SK-N-SH (cell line): ENCODE results near the gene KRT33A. TPM values are rescaled to one million over a fixed set of nuclear protein-coding genes. Genes with fewer than 3 reads are reported as not detected.

Source experiments
- CTCF ChIA-PET: fragments of 300-600, 350-600 bp; formaldehyde crosslinking; extraction: SDS; loops from one replicate; lab custom pipeline; 2021; lab: Yijun Ruan, JAX
- POLR2A ChIA-PET: fragments of 350-600 bp; sonication (Branson Sonifier 250); formaldehyde crosslinking; extraction: SDS; loops from one replicate; lab custom pipeline; 2020; ENCODE audit warnings: antibody characterized with exemption, inconsistent platforms; lab: Yijun Ruan, JAX
- DNase-seq: peaks from one replicate; pipeline ENCODE4 v3.0.0; 2012
- H2AFZ ChIP-seq: fragments of 200-600 bp; sonication (generic); 2 replicates; pipeline ENCODE4 v1.8.1; 2016; ENCODE audit warnings: antibody characterized with exemption, mild to moderate bottlenecking, low read depth
- H3F3A ChIP-seq: fragments of 200-600 bp; sonication (generic); replicated peaks from 2 replicates; pipeline ENCODE3; 2016; ENCODE audit warnings: antibody characterized with exemption, mild to moderate bottlenecking; ENCODE audit not compliant: insufficient read depth
- H3K27ac ChIP-seq, 2 experiments: fragments of 200-500 bp in 1 of 2; fragments of 200-600 bp in 1 of 2; sonication (Bioruptor generic) in 1 of 2; sonication (generic), shearing (Covaris generic) in 1 of 2; 2 replicates each; pipeline versions ENCODE4 v1.5.1 to v1.6.1; 2014 to 2016; ENCODE audit warnings: low read depth in 2 of 2, inconsistent platforms in 1 of 2, low read length in 1 of 2, mild to moderate bottlenecking in 1 of 2, mixed read lengths in 1 of 2
- H3K27me3 ChIP-seq: fragments of 200-600 bp; sonication (generic), shearing (Covaris generic); 2 replicates; pipeline ENCODE4 v1.6.1; 2016; ENCODE audit warnings: mixed run types; ENCODE audit not compliant: insufficient read depth
- H3K36me3 ChIP-seq, 2 experiments: fragments of 200-500 bp in 1 of 2; fragments of 200-600 bp in 1 of 2; sonication (Bioruptor generic) in 1 of 2; sonication (generic) in 1 of 2; replicated peaks in 1 of 2; 2 replicates each; pipeline versions ENCODE3 to v1.5.1; 2014 to 2016; ENCODE audit warnings: low read length in 1 of 2, mild to moderate bottlenecking in 1 of 2; ENCODE audit not compliant: insufficient read depth in 2 of 2, control insufficient read depth in 1 of 2
- H3K4me1 ChIP-seq, 2 experiments: fragments of 200-500 bp in 1 of 2; fragments of 200-600 bp in 1 of 2; sonication (Bioruptor generic) in 1 of 2; sonication (generic), shearing (Covaris generic) in 1 of 2; 2 replicates each; pipeline versions ENCODE4 v1.5.1 to v1.6.1; 2014 to 2016; ENCODE audit warnings: low read depth in 1 of 2, low read length in 1 of 2, mixed run types in 1 of 2; ENCODE audit not compliant: insufficient read depth in 2 of 2, control insufficient read depth in 1 of 2
- H3K4me2 ChIP-seq: fragments of 200-600 bp; sonication (generic), shearing (Covaris generic); 2 replicates; pipeline ENCODE4 v1.6.1; 2017; ENCODE audit warnings: mixed run types
- H3K4me3 ChIP-seq, 2 experiments: fragments of 200-500 bp in 1 of 2; fragments of 200-600 bp in 1 of 2; sonication (Bioruptor generic) in 1 of 2; sonication (generic), shearing (Covaris generic) in 1 of 2; 2 replicates each; pipeline versions ENCODE4 v1.5.1 to v1.8.1; 2014 to 2016; ENCODE audit warnings: low read depth in 2 of 2, inconsistent platforms in 1 of 2, low read length in 1 of 2, mild to moderate bottlenecking in 1 of 2, mixed read lengths in 1 of 2, moderate library complexity in 1 of 2
- H3K79me2 ChIP-seq: fragments of 200-600 bp; sonication (generic); 2 replicates; pipeline ENCODE4 v1.8.1; 2017; ENCODE audit warnings: mild to moderate bottlenecking; ENCODE audit not compliant: insufficient read depth
- H3K9ac ChIP-seq: fragments of 200-600 bp; sonication (generic); 2 replicates; pipeline ENCODE4 v1.6.1; 2017; ENCODE audit warnings: mixed run types
- H3K9me2 ChIP-seq: fragments of 200-600 bp; sonication (generic); 2 replicates; pipeline ENCODE4 v1.6.1; 2017; ENCODE audit warnings: mixed run types
- H3K9me3 ChIP-seq: fragments of 200-600 bp; sonication (generic); 2 replicates; pipeline ENCODE4 v1.6.1; 2017; ENCODE audit warnings: mixed run types, mild to moderate bottlenecking, moderate library complexity
- H4K20me1 ChIP-seq: fragments of 200-600 bp; sonication (generic); 2 replicates; pipeline ENCODE4 v1.6.1; 2017; ENCODE audit warnings: mild to moderate bottlenecking, mixed run types; ENCODE audit not compliant: insufficient read depth
- CHD2 ChIP-seq: fragments of 150-350 bp; IDR thresholded peaks from 2 replicates; pipeline ENCODE4 v1.6.1; 2018; ENCODE audit warnings: low read length; ENCODE audit not compliant: partially characterized antibody
- CTCF ChIP-seq: fragments of 200-600 bp; sonication (generic); IDR thresholded peaks from 2 replicates; pipeline ENCODE4 v1.6.1; 2017; ENCODE audit warnings: antibody characterized with exemption, mild to moderate bottlenecking, moderate library complexity
- EP300 ChIP-seq, 2 experiments: IDR thresholded peaks; 2 replicates each; pipeline versions ENCODE4 v1.4.0 to v1.6.1; 2012; ENCODE audit warnings: borderline replicate concordance in 1 of 2, low read depth in 1 of 2, low read length in 1 of 2
- FOXM1 ChIP-seq: IDR thresholded peaks from 2 replicates; pipeline ENCODE4 v1.4.0; 2012; ENCODE audit warnings: low read depth, mild to moderate bottlenecking
- GABPA ChIP-seq: IDR thresholded peaks from 2 replicates; pipeline ENCODE4 v1.4.0; 2012; ENCODE audit warnings: low read depth, mild to moderate bottlenecking
- GATA2 ChIP-seq: sonication (generic); formaldehyde crosslinking; IDR thresholded peaks from 2 replicates; pipeline ENCODE4 v1.5.0; 2020; ENCODE audit warnings: mild to moderate bottlenecking, missing genetic modification reagents
- JUND ChIP-seq: IDR thresholded peaks from 2 replicates; pipeline ENCODE4 v1.4.0; 2012
- MXI1 ChIP-seq: IDR thresholded peaks from 2 replicates; pipeline ENCODE4 v1.6.1; 2012; ENCODE audit warnings: mild to moderate bottlenecking, low read depth, low read length, improper control_type of control experiment
- NRF1 ChIP-seq: IDR thresholded peaks from 2 replicates; pipeline ENCODE4 v1.6.1; 2012; ENCODE audit warnings: low read depth, mild to moderate bottlenecking, low read length
- POLR2AphosphoS5 ChIP-seq: IDR thresholded peaks from 2 replicates; pipeline ENCODE4 v1.6.1; 2012; ENCODE audit warnings: low read depth, low read length
- RAD21 ChIP-seq: IDR thresholded peaks from 2 replicates; pipeline ENCODE4 v1.6.1; 2012; ENCODE audit warnings: mild to moderate bottlenecking, low read length
- RXRA ChIP-seq: IDR thresholded peaks from 2 replicates; pipeline ENCODE4 v1.4.0; 2012; ENCODE audit warnings: low read depth, mild to moderate bottlenecking, borderline replicate concordance
- SIN3A ChIP-seq: IDR thresholded peaks from 2 replicates; pipeline ENCODE4 v1.6.1; 2012; ENCODE audit warnings: low read depth, mild to moderate bottlenecking, low read length, moderate library complexity, borderline replicate concordance
- SMC3 ChIP-seq: IDR thresholded peaks from 2 replicates; pipeline ENCODE4 v1.6.1; 2012; ENCODE audit warnings: low read depth, low read length, improper control_type of control experiment
- TAF1 ChIP-seq: IDR thresholded peaks from 2 replicates; pipeline ENCODE4 v1.6.1; 2012; ENCODE audit warnings: low read depth, mild to moderate bottlenecking, low read length, moderate library complexity, borderline replicate concordance
- TCF12 ChIP-seq: IDR thresholded peaks from 2 replicates; pipeline ENCODE4 v1.4.0; 2012
- WGBS: methylation state at CpG from one replicate; pipeline ENCODE4 v1.1.6; 2017; ENCODE audit warnings: low lambda C conversion rate; 5-methylcytosine and 5-hydroxymethylcytosine counted together
- polyA plus RNA-seq, 3 experiments: library from polyadenylated mRNA; depleted of rRNA; stranded (reverse); fragments of >200 nt; gene quantifications; 2 replicates each; pipeline ENCODE4 v1.2.3, GENCODE V29; 2012

KRT33A gene
- polyA plus RNA-seq, 1 of the 3 experiments (the other 2 are of a cell fraction) = not detected

DNA sequence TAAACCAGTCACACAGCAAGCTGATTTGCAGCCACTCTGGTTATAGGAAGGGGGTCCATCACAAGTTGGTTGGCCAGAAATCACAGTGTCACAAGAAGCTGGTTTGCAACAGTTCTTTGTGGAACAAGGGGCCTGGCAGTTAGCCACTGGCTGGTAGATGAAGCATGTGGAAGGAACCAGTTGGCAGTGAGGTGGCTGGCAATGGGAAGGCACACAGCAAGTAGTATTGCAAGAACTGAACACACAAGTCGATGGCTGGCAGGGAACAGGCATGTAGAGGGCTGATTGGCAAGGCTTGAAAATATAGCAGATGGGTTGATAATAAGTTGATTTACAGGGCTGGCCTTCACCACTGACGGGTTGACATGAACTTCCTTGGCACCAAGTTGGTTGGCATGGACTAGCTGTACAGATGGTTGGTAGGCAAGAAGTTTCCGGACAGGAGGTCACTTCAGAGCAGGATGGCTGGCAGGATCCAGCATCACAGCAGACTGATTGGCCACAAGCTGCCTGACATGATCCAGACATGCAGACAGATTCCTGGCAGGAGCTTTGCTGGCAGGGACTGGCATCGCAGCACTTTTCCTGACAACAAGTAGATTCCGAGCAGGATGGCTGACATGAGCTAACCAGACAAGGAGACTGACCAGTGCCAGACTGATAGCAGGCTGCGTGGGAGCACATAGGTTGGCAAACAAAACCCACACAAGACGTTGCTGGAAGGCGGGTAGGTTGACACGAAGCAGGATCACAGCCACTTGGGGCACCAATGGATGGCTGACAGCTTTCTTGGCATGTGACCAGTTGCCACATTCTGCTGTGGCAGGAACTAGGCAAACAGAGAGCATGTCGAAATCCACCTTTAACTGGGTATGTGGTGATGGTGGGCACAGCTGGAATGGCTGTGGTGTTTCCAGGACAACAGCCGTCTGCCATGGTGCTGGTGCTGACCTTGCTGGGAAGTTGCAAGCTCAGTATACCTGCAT is 48.4 kb downstream of the KRT33A start, which contains the start of gene KRTAP29-1:
TSS of gene KRTAP29-1 (minus strand) at position 936 of the 986 bp plus-strand sequence. CDS start at position 936, 0 bp downstream.
- WGBS = 13% methylated on average over 11 of the region's 11 CpGs
- no peak within 1 kb of the TSS for H2AFZ ChIP-seq
- POLR2A ChIA-PET = no interaction called here
- CTCF ChIA-PET = interaction anchor here (0.6 to 3.9 kb wide), 3 partner anchors 19 to 247 kb away, joined by 3 to 17 read pairs (median 4); no protein-coding TSS in a partner anchor
- no peak within 1 kb of the TSS for H3K4me2 ChIP-seq
- H4K20me1 ChIP-seq = no peaks in the 10 kb centered on the region
- peaks cover 55% of the 10 kb centered on the region; the same call in 1 of the 2 replicates for H3K27me3 ChIP-seq
- TF ChIP-seq EP300 (IDR thresholded peaks at IDR 0.05; ENCODE audit: borderline replicate concordance in 1 of 2, low read depth in 1 of 2, low read length in 1 of 2) = no peak
- peak; percentile 5; the same call in 1 of the 2 replicates for TF ChIP-seq TCF12
- no peaks in the 10 kb centered on the region for H3K79me2 ChIP-seq
- peaks cover 0 to 12% of the 10 kb centered on the region in 2 experiments; a peak in 1 of 4 replicates for H3K4me1 ChIP-seq
- no peak within 1 kb of the TSS for H3K9ac ChIP-seq
- H3K27ac ChIP-seq = no peak within 1 kb of the TSS
- no peaks in the 10 kb centered on the region for H3F3A ChIP-seq
- H3K9me2 ChIP-seq = no peaks in the 10 kb centered on the region
- H3K36me3 ChIP-seq = no peaks in the 10 kb centered on the region
- H3K4me3 ChIP-seq = no peak within 1 kb of the TSS
- DNase-seq = no peak
- no peaks in the 10 kb centered on the region for H3K9me3 ChIP-seq

- peaks cover 55% of the 10 kb centered on the region; the same call in 1 of the 2 replicates for H3K27me3 ChIP-seq
- H3K27ac ChIP-seq = no peak overlapping the region
- ChIA-PET POLR2A (no interaction called here), CTCF (interaction anchor here (3.9 kb wide), 1 partner anchor 248 kb away, joined by 17 read pairs; no protein-coding TSS in a partner anchor)
- no peak overlapping the region for H3K9ac ChIP-seq
- DNase-seq = no peak
- WGBS = 0% methylated on average over 5 of the region's 5 CpGs
- H3K4me1 ChIP-seq = peaks cover 0 to 12% of the 10 kb centered on the region in 2 experiments; a peak in 1 of 4 replicates
- H3K4me3 ChIP-seq = no peak overlapping the region
- H3K4me2 ChIP-seq = no peak overlapping the region
- TF ChIP-seq RXRA = no peak
- no peak for TF ChIP-seq SIN3A
- no peak for TF ChIP-seq TCF12
- no peak for TF ChIP-seq SMC3
- TF ChIP-seq EP300 (IDR thresholded peaks at IDR 0.05; ENCODE audit: borderline replicate concordance in 1 of 2, low read depth in 1 of 2, low read length in 1 of 2) = no peak
- no peak for TF ChIP-seq NRF1
- TF ChIP-seq MXI1 = no peak
- TF ChIP-seq CTCF = no peak
- TF ChIP-seq RAD21 = no peak
- TF ChIP-seq GATA2 (CRISPR knock-in tag) = no peak
- no peak for TF ChIP-seq TAF1
- TF ChIP-seq JUND = no peak
- no peak for TF ChIP-seq CHD2
- no peak for TF ChIP-seq GABPA
- no peak for TF ChIP-seq POLR2AphosphoS5
- TF ChIP-seq FOXM1 = no peak
- H3K9me2 ChIP-seq = no peaks in the 10 kb centered on the region
- H2AFZ ChIP-seq = no peak overlapping the region
- no peaks in the 10 kb centered on the region for H3F3A ChIP-seq
- no peaks in the 10 kb centered on the region for H3K79me2 ChIP-seq
- H4K20me1 ChIP-seq = no peaks in the 10 kb centered on the region
- no peaks in the 10 kb centered on the region for H3K9me3 ChIP-seq
- H3K36me3 ChIP-seq = no peaks in the 10 kb centered on the region
Observed at GRCh38 chr17:41301204-41301790, 49.3 kb downstream of the KRT33A start.
